HG03045 (cell line): ENCODE data around the gene BZW1.
"Not testable (repeated sequence)": the region's sequence is repeated elsewhere in the genome, so short reads cannot be mapped to it uniquely, and the experiment has no call there.

Experiments used
- ATAC-seq: cut with Tn5 transposase; IDR thresholded peaks from one replicate; pipeline ENCODE4 v1.9.1; 2021; ENCODE audit warnings: mild to moderate bottlenecking, moderate library complexity; ENCODE audit not compliant: unreplicated experiment

BZW1 gene

GRCh38 chr2:200790185-200790584 lies 21.5 kb upstream of the BZW1 start:
- no peak for ATAC-seq

- no peak for ATAC-seq
These were observed 19.8 kb upstream of the BZW1 start for GRCh38 chr2:200791905-200792304.

- ATAC-seq, result no peak
These were observed 17.6 kb upstream of the BZW1 start for GRCh38 chr2:200794143-200794542.

- ATAC-seq, result no peak
These were observed 16.7 kb upstream of the BZW1 start for GRCh38 chr2:200795028-200795440.

GRCh38 chr2:200796561-200796960 lies 15.1 kb upstream of the BZW1 start:
- no peak for ATAC-seq

- no peak for ATAC-seq
These were observed 14.4 kb upstream of the BZW1 start for GRCh38 chr2:200797242-200797770.

- ATAC-seq, result no peak
These were observed 13.2 kb upstream of the BZW1 start for GRCh38 chr2:200798514-200798913.

GRCh38 chr2:200800458-200800857 lies 11.3 kb upstream of the BZW1 start:
- no peak for ATAC-seq

GRCh38 chr2:200801431-200801830 lies 10.3 kb upstream of the BZW1 start:
- not testable (repeated sequence) for ATAC-seq

- ATAC-seq, result no peak
These were observed 2.0 kb upstream of the BZW1 start for GRCh38 chr2:200809506-200810251.

- no peak for ATAC-seq
These were observed 1.3 kb upstream of the BZW1 start for GRCh38 chr2:200810252-200810997.

- no peak for ATAC-seq
These were observed 745 bp upstream of the BZW1 start for GRCh38 chr2:200810998-200811332.

GRCh38 chr2:200812122-200813022 lies 662 bp downstream of the BZW1 start:
- peak; percentile 36 for ATAC-seq

- ATAC-seq, result peak; percentile 15
These were observed 2.6 kb downstream of the BZW1 start for GRCh38 chr2:200814276-200814815.

- no peak for ATAC-seq
These were observed 3.2 kb downstream of the BZW1 start for GRCh38 chr2:200814917-200815316.

GRCh38 chr2:200818732-200819131 lies 7.0 kb downstream of the BZW1 start:
- ATAC-seq, result not testable (repeated sequence)

- ATAC-seq, result no peak
These were observed 9.0 kb downstream of the BZW1 start for GRCh38 chr2:200820573-200821234.

- ATAC-seq, result no peak
These were observed 10.1 kb downstream of the BZW1 start for GRCh38 chr2:200821686-200822245.

GRCh38 chr2:200828104-200828503 lies 16.4 kb downstream of the BZW1 start:
- no peak for ATAC-seq
